HuH-7.5 (cell line): ENCODE results near the gene RETREG2.
A peak's percentile ranks its signal among the peaks of the same experiment; 100 is the strongest.

ENCODE experiments used
- DNase-seq: peaks from one replicate; pipeline ENCODE4 v3.0.0; 2011; ENCODE audit warnings: low spot score

Gene RETREG2

GRCh38 chr2:219177552-219178376 lies at the start of gene RETREG2:
TSS of gene RETREG2 (plus strand) at chr2:219178275. CDS start at chr2:219178353, 78 bp downstream.
- peak; percentile 95 for DNase-seq

GRCh38 chr2:219128396-219128795 lies 49.7 kb upstream of the RETREG2 start:
- DNase-seq, result no peak

- DNase-seq, result no peak
Measured at GRCh38 chr2:219129589-219129988, 48.5 kb upstream of the RETREG2 start.

- peak; percentile 53 for DNase-seq
Measured at GRCh38 chr2:219131327-219131726, 46.7 kb upstream of the RETREG2 start.

GRCh38 chr2:219131744-219132143 lies 46.3 kb upstream of the RETREG2 start:
- DNase-seq, result no peak

GRCh38 chr2:219133976-219134375 lies 44.1 kb upstream of the RETREG2 start:
- no peak for DNase-seq

- no peak for DNase-seq
Measured at GRCh38 chr2:219140722-219141121, 37.4 kb upstream of the RETREG2 start.

GRCh38 chr2:219142329-219142728 lies 35.7 kb upstream of the RETREG2 start:
- DNase-seq, result no peak

- no peak for DNase-seq
Measured at GRCh38 chr2:219149667-219150066, 28.4 kb upstream of the RETREG2 start.

GRCh38 chr2:219155054-219155644 lies 22.9 kb upstream of the RETREG2 start:
- DNase-seq, result peak; percentile 61

- DNase-seq, result no peak
Measured at GRCh38 chr2:219157396-219157795, 20.7 kb upstream of the RETREG2 start.

GRCh38 chr2:219158025-219158424 lies 20.1 kb upstream of the RETREG2 start:
- DNase-seq, result no peak

GRCh38 chr2:219158586-219158985 lies 19.5 kb upstream of the RETREG2 start:
- no peak for DNase-seq

GRCh38 chr2:219159771-219160185 lies 18.3 kb upstream of the RETREG2 start:
- no peak for DNase-seq

GRCh38 chr2:219160186-219161017 lies 17.7 kb upstream of the RETREG2 start, which contains the start of gene NHEJ1:
TSS of gene NHEJ1 (minus strand) at chr2:219160815. CDS start at chr2:219158362, 2,453 bp downstream.
- DNase-seq, result peak; percentile 90

GRCh38 chr2:219161097-219161496 lies 17.0 kb upstream of the RETREG2 start:
- no peak for DNase-seq

- no peak for DNase-seq
Measured at GRCh38 chr2:219163156-219163555, 14.9 kb upstream of the RETREG2 start.

GRCh38 chr2:219165058-219165911 lies 12.8 kb upstream of the RETREG2 start:
- DNase-seq, result no peak

- no peak for DNase-seq
Measured at GRCh38 chr2:219167997-219168396, 10.1 kb upstream of the RETREG2 start.

- DNase-seq, result no peak
Measured at GRCh38 chr2:219168526-219168925, 9.5 kb upstream of the RETREG2 start.

- no peak for DNase-seq
Measured at GRCh38 chr2:219168932-219169331, 9.1 kb upstream of the RETREG2 start.
